Stimulated activated CD8-positive, alpha-beta memory T cell treated with anti-CD3 and anti-CD28 coated beads, Interleukin-12 subunit alpha, Interleukin-12 subunit beta, amount 100 ng/mL, for 24 hours (primary cell): ENCODE measurements around the gene BCAP31.
"Not testable (repeated sequence)": the region's sequence is repeated elsewhere in the genome, so short reads cannot be mapped to it uniquely, and the experiment has no call there.

ENCODE experiments used
- DNase-seq: peaks from one replicate; pipeline ENCODE4 v3.0.0-alpha.2; 2020; ENCODE audit errors: extremely low read depth

BCAP31 gene

DNA sequence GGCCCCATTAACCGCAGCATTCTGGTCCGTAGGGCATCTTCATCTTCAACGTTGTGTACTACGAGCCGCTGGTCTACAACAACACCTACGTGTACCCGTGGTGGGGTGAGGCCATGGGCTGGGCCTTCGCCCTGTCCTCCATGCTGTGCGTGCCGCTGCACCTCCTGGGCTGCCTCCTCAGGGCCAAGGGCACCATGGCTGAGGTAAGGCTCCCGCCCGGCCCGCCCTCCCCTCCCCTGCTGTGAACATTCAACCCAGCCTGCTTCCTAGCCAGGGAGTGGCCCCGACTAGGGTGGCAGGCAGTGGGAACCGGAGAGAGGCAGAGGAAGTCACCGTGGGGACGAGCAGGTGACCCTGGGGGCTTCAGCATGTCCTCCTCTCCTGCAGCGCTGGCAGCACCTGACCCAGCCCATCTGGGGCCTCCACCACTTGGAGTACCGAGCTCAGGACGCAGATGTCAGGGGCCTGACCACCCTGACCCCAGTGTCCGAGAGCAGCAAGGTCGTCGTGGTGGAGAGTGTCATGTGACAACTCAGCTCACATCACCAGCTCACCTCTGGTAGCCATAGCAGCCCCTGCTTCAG is 29.4 kb downstream of the BCAP31 start:
- no peak for DNase-seq

DNA sequence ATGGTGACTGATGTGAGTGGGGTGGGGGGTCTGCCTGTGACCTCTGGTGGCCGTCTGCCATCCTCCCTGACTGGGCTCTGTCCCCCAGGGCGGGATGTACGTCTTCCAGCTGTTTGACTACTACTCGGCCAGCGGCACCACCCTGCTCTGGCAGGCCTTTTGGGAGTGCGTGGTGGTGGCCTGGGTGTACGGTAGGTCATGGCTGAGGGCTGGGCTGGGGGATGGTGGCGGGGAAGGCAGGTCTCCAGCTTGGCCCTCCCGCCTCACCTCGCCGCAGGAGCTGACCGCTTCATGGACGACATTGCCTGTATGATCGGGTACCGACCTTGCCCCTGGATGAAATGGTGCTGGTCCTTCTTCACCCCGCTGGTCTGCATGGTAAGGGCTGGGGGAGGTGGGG is 29.9 kb downstream of the BCAP31 start:
- not testable (repeated sequence) for DNase-seq

DNA sequence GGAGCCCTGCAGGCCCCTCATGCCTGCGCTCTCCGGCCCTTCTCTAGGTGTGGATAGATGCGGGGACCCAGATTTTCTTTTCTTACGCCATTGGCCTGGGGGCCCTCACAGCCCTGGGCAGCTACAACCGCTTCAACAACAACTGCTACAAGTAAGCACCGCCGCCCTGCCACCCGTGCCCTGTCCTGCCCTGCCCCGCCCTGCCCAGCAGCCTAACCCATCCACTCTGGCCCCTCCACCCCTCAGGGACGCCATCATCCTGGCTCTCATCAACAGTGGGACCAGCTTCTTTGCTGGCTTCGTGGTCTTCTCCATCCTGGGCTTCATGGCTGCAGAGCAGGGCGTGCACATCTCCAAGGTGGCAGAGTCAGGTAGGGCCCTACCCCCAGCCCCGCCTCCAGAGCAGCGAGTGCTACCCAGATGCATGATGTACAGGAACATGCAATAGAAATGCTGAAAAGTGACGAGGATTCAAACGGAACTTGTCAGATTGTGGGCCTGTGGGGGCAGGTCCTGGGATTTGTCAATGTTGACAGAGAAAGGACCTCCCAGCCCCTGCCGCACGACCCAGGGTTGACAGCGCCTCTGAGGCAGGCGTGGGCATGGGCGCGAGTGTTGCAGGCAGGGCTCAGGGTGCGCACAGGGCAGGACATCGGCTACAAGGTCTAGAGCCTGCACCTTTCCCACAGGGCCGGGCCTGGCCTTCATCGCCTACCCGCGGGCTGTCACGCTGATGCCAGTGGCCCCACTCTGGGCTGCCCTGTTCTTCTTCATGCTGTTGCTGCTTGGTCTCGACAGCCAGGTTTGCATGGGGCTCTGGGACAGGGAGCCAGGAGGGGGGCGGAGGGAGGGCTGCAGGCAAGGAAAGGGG is 30.7 kb downstream of the BCAP31 start:
- no peak for DNase-seq

DNA sequence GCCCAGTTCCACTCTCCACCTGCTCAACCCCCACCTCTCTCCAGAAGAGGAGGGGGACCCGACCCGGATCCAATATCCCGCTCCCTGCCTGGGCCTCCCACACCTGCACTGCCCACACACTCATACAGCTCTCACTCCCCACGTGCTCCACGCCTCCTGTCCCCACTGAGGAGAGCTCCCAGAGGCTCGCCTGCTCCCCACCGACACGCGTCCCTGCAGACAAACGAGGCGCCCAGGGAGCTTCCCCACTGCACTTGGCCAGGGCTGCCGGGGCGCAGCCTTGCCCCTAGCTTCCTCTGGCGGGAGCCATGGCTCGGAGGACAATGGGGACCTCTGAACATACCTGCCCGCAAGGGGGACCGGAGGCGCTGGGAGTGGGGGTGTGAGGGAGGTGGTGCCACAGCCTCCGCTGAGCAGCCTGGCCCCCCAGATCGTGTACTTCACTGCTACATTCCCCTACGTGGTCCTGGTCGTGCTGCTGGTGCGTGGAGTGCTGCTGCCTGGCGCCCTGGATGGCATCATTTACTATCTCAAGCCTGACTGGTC is 31.5 kb downstream of the BCAP31 start:
- DNase-seq: no peak

GRCh38 chrX:153692003-153692402 is 32.2 kb downstream of the BCAP31 start:
- no peak for DNase-seq

- not testable (repeated sequence) for DNase-seq
These were observed 33.0 kb downstream of the BCAP31 start for GRCh38 chrX:153691032-153691827.

DNA sequence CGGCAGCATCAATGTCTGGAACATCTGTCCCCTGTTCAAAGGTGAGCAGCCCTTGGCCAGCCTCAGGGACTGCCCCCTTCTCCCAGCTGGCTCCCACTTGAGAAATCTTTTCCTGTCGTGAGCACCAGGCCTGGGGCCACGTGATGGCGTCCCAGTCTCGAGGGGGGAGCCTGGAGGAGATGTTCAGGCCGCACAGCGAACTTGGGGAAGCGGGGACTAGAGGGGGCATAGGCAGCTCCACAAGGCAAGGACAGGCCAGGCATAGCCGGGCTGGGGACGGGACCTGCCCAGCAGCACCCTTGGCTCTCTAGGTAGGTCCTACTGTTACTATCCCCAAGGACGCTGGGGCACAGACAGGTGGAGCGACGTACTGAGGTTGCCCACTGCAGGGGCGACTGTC is 33.7 kb downstream of the BCAP31 start:
- DNase-seq: no peak

GRCh38 chrX:153689654-153690465 is 34.3 kb downstream of the BCAP31 start:
- no peak for DNase-seq

GRCh38 chrX:153688911-153689590 is 35.1 kb downstream of the BCAP31 start:
- no peak for DNase-seq

DNA sequence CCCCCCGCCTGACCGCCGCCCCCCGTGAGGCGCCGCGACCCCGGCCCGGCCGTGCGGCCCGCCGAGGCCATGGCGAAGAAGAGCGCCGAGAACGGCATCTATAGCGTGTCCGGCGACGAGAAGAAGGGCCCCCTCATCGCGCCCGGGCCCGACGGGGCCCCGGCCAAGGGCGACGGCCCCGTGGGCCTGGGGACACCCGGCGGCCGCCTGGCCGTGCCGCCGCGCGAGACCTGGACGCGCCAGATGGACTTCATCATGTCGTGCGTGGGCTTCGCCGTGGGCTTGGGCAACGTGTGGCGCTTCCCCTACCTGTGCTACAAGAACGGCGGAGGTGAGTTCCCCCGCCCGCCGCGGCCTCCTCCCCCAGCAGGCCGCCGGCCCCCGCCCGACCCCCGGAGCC is 35.7 kb downstream of the BCAP31 start:
- no peak for DNase-seq

DNA sequence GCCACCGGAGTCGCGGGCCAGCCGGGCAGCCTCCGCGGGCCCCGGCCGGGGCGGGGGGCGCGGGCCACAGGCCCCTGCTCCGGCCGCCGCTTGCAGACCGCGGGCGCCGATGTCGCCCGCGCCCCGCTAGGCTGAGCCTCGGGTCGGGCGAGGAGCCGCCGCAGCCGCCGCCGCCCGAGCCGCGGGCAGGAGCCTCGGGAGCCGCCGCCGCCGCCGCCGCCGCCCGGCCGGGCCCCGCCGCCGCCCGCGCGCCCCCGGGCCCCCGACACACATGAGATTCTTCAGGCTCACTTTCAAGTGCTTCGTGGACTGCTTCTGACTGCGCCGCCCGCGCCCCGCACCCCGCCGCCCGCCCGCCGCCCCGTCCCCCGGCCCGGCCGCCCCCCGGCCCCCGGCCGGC is 36.1 kb downstream of the BCAP31 start:
- no peak for DNase-seq

- no peak for DNase-seq
These were observed 36.8 kb downstream of the BCAP31 start, which contains the start of gene SLC6A8 for GRCh38 chrX:153687121-153688039. SLC6A8 (plus strand) TSS chrX:153687926; CDS start chrX:153688575, 649 bp downstream.

DNA sequence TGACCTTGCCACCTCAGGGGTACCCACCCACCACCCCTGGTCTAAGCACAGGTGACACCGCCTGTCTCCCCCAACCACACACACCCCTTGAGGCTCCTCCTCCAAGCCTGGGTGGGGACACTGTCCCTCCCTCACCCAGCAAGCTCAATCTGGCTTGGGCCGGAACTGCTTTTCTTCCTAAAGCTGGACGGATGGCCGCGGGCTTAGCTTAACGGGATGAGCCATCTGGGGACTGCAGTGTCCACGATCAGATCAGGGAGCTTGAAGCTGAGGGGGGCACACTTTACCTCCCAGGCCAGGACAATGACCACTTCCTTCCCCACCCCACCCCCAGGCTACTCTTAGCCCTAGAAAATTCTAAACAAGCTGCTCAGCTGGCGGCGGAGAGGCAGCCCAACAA is 37.5 kb downstream of the BCAP31 start:
- no peak for DNase-seq

DNA sequence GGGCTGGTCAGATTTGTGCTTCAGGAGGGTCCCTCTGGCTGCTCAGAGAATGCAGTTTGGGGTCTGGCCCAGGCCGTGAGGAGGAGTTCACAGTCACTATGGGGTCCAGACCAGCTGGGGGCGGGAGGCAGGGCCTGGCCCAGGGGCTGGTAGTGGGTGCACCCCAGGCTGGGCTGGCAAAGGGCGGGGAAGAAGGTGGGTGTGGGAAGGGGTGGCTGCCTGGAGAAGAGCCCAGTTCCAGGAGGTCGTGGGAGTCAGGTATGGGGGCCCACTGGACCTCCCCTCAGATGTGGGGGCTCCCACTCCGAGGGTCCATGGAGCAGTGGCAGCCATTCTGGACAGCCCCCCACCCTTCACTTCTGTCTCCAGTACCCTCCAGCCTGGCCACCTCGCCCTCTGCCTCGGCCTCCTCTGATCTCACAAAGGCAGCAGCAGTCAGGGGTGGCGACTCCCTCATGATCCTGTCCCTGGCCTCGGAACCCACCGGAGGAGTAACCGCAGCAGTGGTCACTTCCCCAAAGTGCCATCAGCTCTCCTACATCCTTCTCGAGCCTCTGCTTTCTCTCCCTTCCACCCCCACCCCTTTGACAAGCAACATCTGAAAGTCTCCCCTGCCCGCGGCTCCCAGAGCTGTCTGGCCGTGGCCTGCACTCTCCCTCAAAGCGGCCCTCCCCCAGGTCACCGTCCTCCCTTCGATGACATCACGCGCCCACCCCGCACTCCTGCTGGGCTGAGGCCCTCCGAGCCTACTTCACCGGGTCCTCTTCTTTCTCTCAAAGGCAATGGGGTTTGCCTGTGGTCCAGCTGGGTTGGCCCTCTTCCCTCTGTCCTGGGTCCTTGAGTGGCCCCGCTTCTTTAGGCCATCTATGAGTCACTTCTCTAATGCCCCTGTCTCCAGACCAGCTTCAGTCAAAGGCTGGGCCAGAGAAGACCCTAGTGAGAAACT is 38.2 kb downstream of the BCAP31 start:
- no peak for DNase-seq

DNA sequence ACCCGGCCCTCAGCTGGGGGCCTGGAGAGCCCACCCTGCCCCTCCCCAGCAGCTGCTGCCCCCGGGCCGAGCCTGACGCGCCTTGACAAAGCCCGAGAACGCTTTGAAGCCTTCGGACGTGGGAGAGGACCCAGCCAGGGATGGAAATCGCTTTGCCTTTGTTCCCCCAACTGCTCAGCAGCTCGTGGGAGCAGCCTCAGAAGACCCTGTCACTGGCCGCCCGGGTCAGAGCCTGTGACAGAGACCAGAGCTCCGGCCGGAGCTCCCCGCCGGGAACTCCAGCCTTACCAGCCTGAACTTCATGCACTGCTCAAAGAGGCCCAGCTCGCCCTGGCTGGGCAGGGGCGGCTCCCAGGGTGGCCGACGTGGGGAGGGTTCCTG is 39.0 kb downstream of the BCAP31 start:
- DNase-seq: no peak

GRCh38 chrX:153684467-153685155 is 39.6 kb downstream of the BCAP31 start:
- no peak for DNase-seq

- not testable (repeated sequence) for DNase-seq
These were observed 40.7 kb downstream of the BCAP31 start for GRCh38 chrX:153683486-153683885.

DNA sequence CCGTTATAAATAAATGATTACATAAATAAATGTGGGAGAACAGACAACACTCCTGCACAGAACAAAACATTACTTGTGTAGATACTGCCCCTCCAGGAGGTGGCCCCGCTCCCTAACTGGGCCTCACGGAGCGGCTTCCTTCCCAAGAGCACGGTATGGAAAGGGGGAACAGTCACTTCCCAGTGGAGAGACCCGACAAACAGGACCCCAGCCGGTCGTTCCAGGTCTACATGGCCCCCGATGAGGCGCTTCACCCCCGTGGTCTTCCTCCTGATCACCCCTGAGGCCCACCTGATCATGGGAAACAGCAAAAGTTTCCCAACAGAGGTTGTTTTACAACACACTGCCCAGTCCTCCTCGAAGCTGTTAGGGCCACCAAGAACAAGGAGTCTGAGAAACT is 43.0 kb downstream of the BCAP31 start:
- no peak for DNase-seq
